ENCODE results near the gene DOCK2. TPM values are rescaled to one million over a fixed set of nuclear protein-coding genes. Genes with fewer than 3 reads are reported as not detected.

DOCK2 gene
- polyA plus RNA-seq, 1 experiment, result 1.6 TPM

DNA sequence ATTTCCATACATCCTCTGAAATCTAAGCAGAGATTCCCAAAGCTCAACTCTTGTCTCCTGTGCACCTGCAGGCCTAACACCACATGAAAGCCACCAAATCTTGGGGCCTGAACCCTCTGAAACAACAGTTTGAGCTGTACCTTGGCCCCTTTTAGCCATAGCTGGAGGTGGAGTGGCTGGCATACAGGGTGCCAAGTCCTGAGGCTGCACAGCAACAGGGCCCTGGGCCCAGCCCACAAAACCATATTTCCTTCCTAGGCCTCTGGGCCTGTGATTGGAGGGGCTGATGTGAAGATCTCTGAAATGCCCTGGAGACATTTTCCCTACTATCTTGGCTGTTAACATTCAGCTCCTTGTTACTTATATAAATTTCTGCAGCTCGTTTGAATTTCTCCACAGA is 26.5 kb downstream of the DOCK2 start:
- TF ChIP-seq, protein P1, sequence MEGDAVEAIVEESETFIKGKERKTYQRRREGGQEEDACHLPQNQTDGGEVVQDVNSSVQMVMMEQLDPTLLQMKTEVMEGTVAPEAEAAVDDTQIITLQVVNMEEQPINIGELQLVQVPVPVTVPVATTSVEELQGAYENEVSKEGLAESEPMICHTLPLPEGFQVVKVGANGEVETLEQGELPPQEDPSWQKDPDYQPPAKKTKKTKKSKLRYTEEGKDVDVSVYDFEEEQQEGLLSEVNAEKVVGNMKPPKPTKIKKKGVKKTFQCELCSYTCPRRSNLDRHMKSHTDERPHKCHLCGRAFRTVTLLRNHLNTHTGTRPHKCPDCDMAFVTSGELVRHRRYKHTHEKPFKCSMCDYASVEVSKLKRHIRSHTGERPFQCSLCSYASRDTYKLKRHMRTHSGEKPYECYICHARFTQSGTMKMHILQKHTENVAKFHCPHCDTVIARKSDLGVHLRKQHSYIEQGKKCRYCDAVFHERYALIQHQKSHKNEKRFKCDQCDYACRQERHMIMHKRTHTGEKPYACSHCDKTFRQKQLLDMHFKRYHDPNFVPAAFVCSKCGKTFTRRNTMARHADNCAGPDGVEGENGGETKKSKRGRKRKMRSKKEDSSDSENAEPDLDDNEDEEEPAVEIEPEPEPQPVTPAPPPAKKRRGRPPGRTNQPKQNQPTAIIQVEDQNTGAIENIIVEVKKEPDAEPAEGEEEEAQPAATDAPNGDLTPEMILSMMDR (IDR thresholded peaks at IDR 0.05; ENCODE audit: low read depth, low read length), result no peak
- CTCF ChIA-PET, result interaction anchor here (1.2 kb wide), 1 partner anchor 317 kb away, joined by 3 read pairs; the partner anchor contains the start of gene INSYN2B

DNA sequence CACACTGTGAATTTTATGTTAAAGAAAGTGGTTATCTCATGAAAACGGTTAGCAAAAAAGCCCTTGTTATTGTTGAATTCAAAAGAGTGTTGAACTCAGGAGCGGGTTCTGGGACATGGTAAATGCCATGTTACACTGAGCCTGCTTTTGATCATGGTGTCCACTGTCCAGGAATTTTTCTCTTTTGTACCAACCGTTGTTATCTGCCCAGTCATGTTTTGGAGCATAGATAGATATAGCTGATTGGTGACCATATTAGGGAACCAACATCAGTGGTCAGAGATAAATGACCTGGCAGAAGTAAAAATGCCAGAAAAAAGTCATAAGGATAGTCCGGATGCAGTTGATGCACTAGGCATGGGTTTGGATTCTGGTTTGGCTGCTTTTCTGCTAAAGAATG is 29.3 kb downstream of the DOCK2 start:
- TF ChIP-seq, protein P1 (IDR thresholded peaks at IDR 0.05; ENCODE audit: low read depth, low read length), result no peak
- no peak for DNase-seq (ENCODE audit: low read depth, low spot score)
- Histone ChIP-seq H3K27me3 (ENCODE audit: control insufficient read depth, insufficient read depth, low read length) (no peaks in the 10 kb centered on the region), H3K4me3 (ENCODE audit: low read depth, low read length) (no peak overlapping the region), H3K27ac (ENCODE audit: low read depth, low read length) (no peak overlapping the region), H3K9me3 (ENCODE audit: control insufficient read depth, insufficient read depth, low read length) (no peaks in the 10 kb centered on the region)
- CTCF ChIA-PET, result interaction anchor here (1.0 kb wide), 1 partner anchor 315 kb away, joined by 3 read pairs; no protein-coding TSS in a partner anchor
- POLR2A ChIA-PET, result no interaction called here

More for the DNA sequence above, 26.5 kb downstream of the DOCK2 start:
- Histone ChIP-seq H3K9me3 (ENCODE audit: control insufficient read depth, insufficient read depth, low read length) (no peaks in the 10 kb centered on the region), H3K27me3 (ENCODE audit: control insufficient read depth, insufficient read depth, low read length) (no peaks in the 10 kb centered on the region), H3K4me3 (ENCODE audit: low read depth, low read length) (no peak overlapping the region), H3K27ac (ENCODE audit: low read depth, low read length) (no peak overlapping the region)
- POLR2A ChIA-PET, result no interaction called here
- no peak for DNase-seq (ENCODE audit: low read depth, low spot score)

DNA sequence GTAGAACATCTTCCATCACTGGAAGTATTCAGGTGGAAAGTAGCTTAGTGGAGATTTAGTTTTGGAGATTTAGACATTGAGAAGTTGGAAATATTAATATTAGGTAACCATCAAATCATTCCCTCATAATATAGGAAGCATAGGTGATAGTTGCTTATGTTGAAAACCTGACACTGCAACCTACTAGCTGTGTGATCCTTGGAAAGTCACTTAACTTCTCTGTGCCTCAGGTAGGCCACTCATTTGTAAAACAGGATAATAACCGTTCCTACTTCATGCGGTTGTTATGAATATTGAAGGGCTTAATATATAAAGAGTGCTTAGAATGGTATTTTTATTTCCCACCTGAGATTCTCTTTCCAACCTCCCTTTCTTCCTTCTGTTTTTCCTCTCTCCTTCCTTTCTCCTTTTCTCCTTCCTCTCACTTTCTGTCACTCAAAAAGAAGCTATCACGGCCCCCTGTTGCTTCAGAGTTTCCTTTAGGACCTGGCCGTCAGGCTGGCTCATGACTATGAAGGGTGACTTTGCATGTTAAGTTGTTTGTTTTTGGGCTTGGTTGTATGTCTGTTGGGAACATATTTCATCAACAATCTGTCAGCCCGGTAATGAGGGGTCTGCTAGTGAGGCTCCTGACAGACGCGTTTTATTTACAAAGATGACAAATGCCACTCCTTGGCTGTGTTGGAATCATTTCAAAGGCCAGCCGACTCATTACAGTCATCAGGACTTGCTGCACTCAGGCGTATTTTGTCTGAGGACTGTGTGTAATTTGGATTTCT is 31.0 kb downstream of the DOCK2 start:
- Histone ChIP-seq H3K9me3 (ENCODE audit: control insufficient read depth, insufficient read depth, low read length) (no peaks in the 10 kb centered on the region), H3K27me3 (ENCODE audit: control insufficient read depth, insufficient read depth, low read length) (no peaks in the 10 kb centered on the region), H3K27ac (ENCODE audit: low read depth, low read length) (no peak overlapping the region), H3K4me3 (ENCODE audit: low read depth, low read length) (no peak overlapping the region)
- TF ChIP-seq, protein P1 (IDR thresholded peaks at IDR 0.05; ENCODE audit: low read depth, low read length), result no peak
- ChIA-PET POLR2A (no interaction called here), CTCF (interaction anchor here (0.8 kb wide), 1 partner anchor 312 kb away, joined by 3 read pairs; the partner anchor contains the start of gene INSYN2B)
- DNase-seq (ENCODE audit: low read depth, low spot score), result no peak

DNA sequence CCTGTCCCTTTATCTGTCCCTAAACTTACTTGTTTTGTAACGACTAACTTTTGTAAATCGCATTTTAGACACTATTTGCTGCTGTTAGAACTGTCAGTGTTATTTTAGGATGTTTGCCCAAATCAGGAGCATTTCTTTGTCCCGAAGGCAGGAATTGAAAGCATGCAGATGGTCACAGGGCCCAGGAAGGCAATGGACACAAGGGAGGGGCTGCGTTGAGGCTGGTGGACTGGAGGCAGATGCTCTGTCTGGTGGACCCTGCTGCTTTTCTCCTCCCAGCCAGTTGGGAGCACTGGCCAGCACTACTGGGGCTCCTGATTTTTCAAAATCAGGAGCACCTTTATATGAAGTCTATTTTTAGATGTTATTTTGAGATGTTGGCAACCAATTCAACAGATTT is 31.7 kb downstream of the DOCK2 start:
- Histone ChIP-seq H3K27me3 (ENCODE audit: control insufficient read depth, insufficient read depth, low read length) (no peaks in the 10 kb centered on the region), H3K9me3 (ENCODE audit: control insufficient read depth, insufficient read depth, low read length) (no peaks in the 10 kb centered on the region), H3K27ac (ENCODE audit: low read depth, low read length) (no peak overlapping the region), H3K4me3 (ENCODE audit: low read depth, low read length) (no peak overlapping the region)
- TF ChIP-seq, protein P1 (IDR thresholded peaks at IDR 0.05; ENCODE audit: low read depth, low read length), result no peak
- CTCF ChIA-PET, result interaction anchor here (0.6 to 3.3 kb wide), 3 partner anchors 12 to 312 kb away, joined by 3 to 16 read pairs (median 3); partner anchors contain the start of gene INSYN2B
- DNase-seq (ENCODE audit: low read depth, low spot score), result no peak
- POLR2A ChIA-PET, result no interaction called here

All from AG04450 (cell line).